K562 (cell line): ENCODE results near the gene PM20D1. TPM values are rescaled to one million over a fixed set of nuclear protein-coding genes. Genes with fewer than 3 reads are reported as not detected.
"Not testable (repeated sequence)": the region's sequence is repeated elsewhere in the genome, so short reads cannot be mapped to it uniquely, and the experiment has no call there.

Experiments used
- ATAC-seq: fragments of 200-7000 bp; cut with Tn5 transposase; 3 replicates; pipeline ENCODE4 v1.9.1; 2020; ENCODE audit warnings: moderate library complexity
- BruUV-seq: library from RNA; stranded (reverse); fragments of 400-500 nt; replicated peaks from 2 replicates; lab custom pipeline; 2021; lab: Mats Ljungman, UMichigan
- CTCF ChIA-PET: fragments of 300-600 bp; formaldehyde crosslinking; extraction: SDS; loops from one replicate; lab custom pipeline; 2021; ENCODE audit warnings: low intra/inter-chr PET ratio; lab: Yijun Ruan, JAX
- POLR2A ChIA-PET: fragments of 300-600, 350-650 bp; sonication (Branson Sonifier 250); formaldehyde crosslinking; extraction: SDS; loops from one replicate; lab custom pipeline; 2021; ENCODE audit warnings: antibody characterized with exemption, inconsistent platforms; lab: Yijun Ruan, JAX
- DNase-seq, 4 experiments: peaks; one replicate each; pipeline versions ENCODE4 v3.0.0 to v3.0.0-alpha.2; 2011 to 2018; ENCODE audit warnings: low spot score in 3 of 4, mixed read lengths in 3 of 4; ENCODE audit errors: extremely low read depth in 1 of 4
- FAIRE-seq: peaks from 2 replicates; lab custom pipeline; 2011; peaks lifted over from hg19 to GRCh38; lab: Jason Lieb, UNC
- H2AFZ ChIP-seq: 2 replicates; pipeline ENCODE4 v1.6.0; 2011; ENCODE audit warnings: low read depth, low read length, control low read depth, inconsistent platforms
- H3K27ac ChIP-seq: fragments of 200-600 bp; 3 replicates; pipeline ENCODE4 v1.8.0; 2011; ENCODE audit warnings: low read depth, mild to moderate bottlenecking, control low read depth, inconsistent platforms, low read length, moderate library complexity, mixed read lengths; ENCODE audit errors: extremely low read depth
- H3K27me3 ChIP-seq, 2 experiments: fragments of 300-600 bp in 1 of 2; 2 replicates in 1 of 2; 3 replicates in 1 of 2; pipeline versions ENCODE4 v1.6.0 to v1.8.0; 2011; ENCODE audit warnings: inconsistent platforms in 2 of 2, low read length in 2 of 2, mild to moderate bottlenecking in 1 of 2, mixed read lengths in 1 of 2, moderate library complexity in 1 of 2; ENCODE audit not compliant: control insufficient read depth in 2 of 2, insufficient read depth in 2 of 2
- H3K36me3 ChIP-seq: fragments of 300-600 bp; 3 replicates; pipeline ENCODE4 v1.8.0; 2011; ENCODE audit warnings: mild to moderate bottlenecking, low read length, inconsistent platforms; ENCODE audit not compliant: control insufficient read depth, insufficient read depth
- H3K4me1 ChIP-seq, 2 experiments: fragments of 200-600 bp in 1 of 2; replicated peaks in 1 of 2; 2 replicates in 1 of 2; 3 replicates in 1 of 2; pipeline versions ENCODE4 v1.5.1 to v1.8.0; 2011; ENCODE audit warnings: inconsistent platforms in 2 of 2, low read length in 2 of 2, mild to moderate bottlenecking in 1 of 2, mixed read lengths in 1 of 2, moderate library complexity in 1 of 2; ENCODE audit not compliant: control insufficient read depth in 2 of 2, insufficient read depth in 2 of 2
- H3K4me2 ChIP-seq: 2 replicates; pipeline ENCODE4 v1.6.1; 2011; ENCODE audit warnings: low read length, control low read depth, inconsistent platforms, mixed read lengths; ENCODE audit not compliant: insufficient read depth
- H3K4me3 ChIP-seq: fragments of 200-600 bp; sonication (generic), shearing (Covaris generic); 2 replicates; pipeline ENCODE4 v1.5.1; 2016; ENCODE audit warnings: control low read depth, inconsistent platforms
- H3K79me2 ChIP-seq: fragments of 200-600 bp; 3 replicates; pipeline ENCODE4 v1.8.0; 2011; ENCODE audit warnings: low read length, inconsistent platforms; ENCODE audit not compliant: control insufficient read depth, insufficient read depth
- H3K9ac ChIP-seq, 2 experiments: 2 replicates each; pipeline versions ENCODE4 v1.6.0 to v1.6.1; 2011; ENCODE audit warnings: low read depth in 2 of 2, low read length in 2 of 2, control low read depth in 1 of 2, inconsistent platforms in 1 of 2, mild to moderate bottlenecking in 1 of 2, mixed read lengths in 1 of 2; ENCODE audit not compliant: insufficient read depth in 1 of 2
- H3K9me1 ChIP-seq: one replicate; pipeline ENCODE4 v1.6.0; 2011; ENCODE audit warnings: inconsistent platforms, mild to moderate bottlenecking, low read length, moderate library complexity; ENCODE audit not compliant: control insufficient read depth, insufficient read depth
- H3K9me3 ChIP-seq: replicated peaks from 2 replicates; pipeline ENCODE4 v1.5.1; 2011; ENCODE audit warnings: low read depth, low read length, inconsistent platforms; ENCODE audit not compliant: control insufficient read depth, insufficient read depth
- H4K20me1 ChIP-seq: replicated peaks from 2 replicates; pipeline ENCODE4 v1.6.1; 2011; ENCODE audit warnings: low read length, inconsistent platforms, mixed read lengths; ENCODE audit not compliant: control insufficient read depth, insufficient read depth
- FOXJ2 ChIP-seq: fragments of 200-800 bp; sonication (Bioruptor generic); IDR thresholded peaks from 2 replicates; pipeline ENCODE4 v1.6.1; 2016; ENCODE audit warnings: missing genetic modification characterization, missing compliant biosample characterization
- FUS ChIP-seq: fragments of 200-400 bp; formaldehyde crosslinking; optimal IDR thresholded peaks from 2 replicates; pipeline ENCODE3; 2017; ENCODE audit warnings: low read depth, low read length
- HDAC3 ChIP-seq: fragments of 450-650 bp; IDR thresholded peaks from 2 replicates; pipeline ENCODE4 v1.6.1; 2018; ENCODE audit warnings: borderline replicate concordance, mild to moderate bottlenecking, moderate library complexity; ENCODE audit not compliant: partially characterized antibody
- IRF2 ChIP-seq: sonication (generic); formaldehyde crosslinking; IDR thresholded peaks from 2 replicates; pipeline ENCODE4 v1.8.1; 2022; ENCODE audit warnings: mild to moderate bottlenecking, missing genetic modification reagents
- KAT7 ChIP-seq: sonication (generic); formaldehyde crosslinking; IDR thresholded peaks from 2 replicates; pipeline ENCODE4 v1.8.0; 2022; ENCODE audit warnings: missing genetic modification reagents, mild to moderate bottlenecking, borderline replicate concordance
- RBM17 ChIP-seq: fragments of 200-400 bp; formaldehyde crosslinking; IDR thresholded peaks from 2 replicates; pipeline ENCODE4 v1.6.1; 2017; ENCODE audit warnings: low read depth, mild to moderate bottlenecking, low read length, borderline replicate concordance
- SIRT6 ChIP-seq: IDR thresholded peaks from one replicate; pipeline ENCODE4 v1.6.1; 2012; ENCODE audit warnings: low read depth, mild to moderate bottlenecking, control low read depth, inconsistent platforms, low read length, moderate library complexity
- SRSF3 ChIP-seq: fragments of 200-400 bp; formaldehyde crosslinking; IDR thresholded peaks from 2 replicates; pipeline ENCODE4 v1.6.1; 2016; ENCODE audit warnings: mild to moderate bottlenecking, low read length, moderate library complexity; ENCODE audit not compliant: insufficient read depth
- SRSF9 ChIP-seq: fragments of 200-400 bp; formaldehyde crosslinking; IDR thresholded peaks from 2 replicates; pipeline ENCODE4 v1.6.1; 2017; ENCODE audit warnings: low read depth, low read length, borderline replicate concordance
- ZNF518B ChIP-seq: fragments of 250-450 bp; sonication (Bioruptor Pico); IDR thresholded peaks from 2 replicates; pipeline ENCODE4 v1.5.0; 2021; ENCODE audit warnings: mild to moderate bottlenecking, moderate library complexity
- WGBS: fragments of 100-300 bp; shearing (Covaris generic); methylation state at CpG from one replicate; pipeline ENCODE4 v1.1.6; 2016; ENCODE audit warnings: low coverage, mixed read lengths; ENCODE audit not compliant: insufficient coverage; ENCODE audit errors: missing lambda C conversion rate; 5-methylcytosine and 5-hydroxymethylcytosine counted together
- in situ Hi-C: fragments of 300-500 bp; cut with MboI; formaldehyde crosslinking; loops from 4 replicates; pipeline ENCODE4 v1.15.0; 2018; ENCODE audit warnings: inconsistent platforms, mixed read lengths
- intact Hi-C: fragments of 100-400 bp; cut with micrococcal nuclease; formaldehyde crosslinking; loops from 2 replicates; pipeline ENCODE4 v1.14.2; 2022
- polyA plus RNA-seq, 8 experiments: library from polyadenylated mRNA; depleted of rRNA in 4 of 8; stranded (reverse) in 5 of 8; unstranded in 3 of 8; fragments of >200 nt; fragmentation: Nextera tagmentation in 2 of 8; fragmentation: Illumina TruSeq in 1 of 8; extraction: Ambion mirVana in 2 of 8; extraction: Trizol in 1 of 8; gene quantifications; 2 replicates each; pipeline versions ENCODE4 v1.2.1 to v1.2.3, GENCODE V29; 2011 to 2014; ENCODE audit warnings: inconsistent platforms in 1 of 8, missing spikeins in 1 of 8
- total RNA-seq, 7 experiments: library from RNA; depleted of rRNA in 6 of 7; stranded (reverse); fragments of >200 nt in 6 of 7; fragmentation: Illumina TruSeq in 2 of 7; extraction: Trizol in 2 of 7; gene quantifications; 2 replicates each; pipeline versions ENCODE4 v1.2.1 to v1.2.3, GENCODE V29; 2011 to 2021; ENCODE audit warnings: low replicate concordance in 1 of 7
- TF ChIP-seq, protein P1 (sequence below): fragments of 450-650 bp; conservative IDR thresholded peaks from 2 replicates; pipeline ENCODE4 v1.6.1; 2016; ENCODE audit warnings: missing genetic modification characterization, low read depth, mild to moderate bottlenecking, control low read depth, missing compliant biosample characterization

The PM20D1 gene
- total and polyA plus RNA-seq, 9 of the 15 experiments (the other 6 are each of a cell fraction or from before 2014, with no cell fraction given): not detected

DNA sequence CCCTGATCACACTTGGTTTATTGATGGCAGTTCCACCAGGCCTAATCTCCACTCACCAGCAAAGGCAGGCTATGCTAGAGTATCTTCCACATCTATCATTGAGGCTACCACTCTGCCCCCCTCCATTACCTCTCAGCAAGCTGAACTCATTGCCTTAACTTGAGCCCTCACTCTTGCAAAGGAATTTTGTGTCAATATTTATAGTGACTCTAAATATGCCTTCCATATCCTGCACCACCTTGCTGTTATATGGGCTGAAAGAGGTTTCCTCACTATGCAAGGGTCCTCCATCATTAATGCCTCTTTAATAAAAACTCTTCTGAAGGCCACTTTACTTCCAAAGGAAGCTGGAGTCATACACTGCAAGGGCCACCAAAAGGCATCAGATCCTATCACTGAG is 23.2 kb upstream of the PM20D1 start:
- not testable (repeated sequence) for FAIRE-seq, H3K4me1 ChIP-seq

GRCh38 chr1:205870236-205870635 is 20.3 kb upstream of the PM20D1 start:
- POLR2A ChIA-PET: no interaction called here
- DNase-seq (no peak), FAIRE-seq (no peak), ATAC-seq (no peak)
- intact Hi-C loops (no loop called here), in situ Hi-C loops (no loop called here)
- Histone ChIP-seq H3K9me1 (no peaks in the 10 kb centered on the region), H3K9ac (no peak overlapping the region), H3K27me3 (peaks cover 5 to 10% of the 10 kb centered on the region in 2 experiments; a peak in 2 of 5 replicates), H3K79me2 (no peaks in the 10 kb centered on the region), H3K4me2 (no peak overlapping the region), H2AFZ (no peak overlapping the region), H3K27ac (no peak overlapping the region), H3K4me1 (no peaks in the 10 kb centered on the region), H3K9me3 (no peaks in the 10 kb centered on the region; the same call in 1 of the 2 replicates), H4K20me1 (no peaks in the 10 kb centered on the region), H3K4me3 (no peak overlapping the region), H3K36me3 (no peaks in the 10 kb centered on the region)
- CTCF ChIA-PET: no interaction called here
- 0% methylated on average over 2 of the region's 2 CpGs for WGBS
- BruUV-seq: no TSS peak
- TF ChIP-seq, protein P1, sequence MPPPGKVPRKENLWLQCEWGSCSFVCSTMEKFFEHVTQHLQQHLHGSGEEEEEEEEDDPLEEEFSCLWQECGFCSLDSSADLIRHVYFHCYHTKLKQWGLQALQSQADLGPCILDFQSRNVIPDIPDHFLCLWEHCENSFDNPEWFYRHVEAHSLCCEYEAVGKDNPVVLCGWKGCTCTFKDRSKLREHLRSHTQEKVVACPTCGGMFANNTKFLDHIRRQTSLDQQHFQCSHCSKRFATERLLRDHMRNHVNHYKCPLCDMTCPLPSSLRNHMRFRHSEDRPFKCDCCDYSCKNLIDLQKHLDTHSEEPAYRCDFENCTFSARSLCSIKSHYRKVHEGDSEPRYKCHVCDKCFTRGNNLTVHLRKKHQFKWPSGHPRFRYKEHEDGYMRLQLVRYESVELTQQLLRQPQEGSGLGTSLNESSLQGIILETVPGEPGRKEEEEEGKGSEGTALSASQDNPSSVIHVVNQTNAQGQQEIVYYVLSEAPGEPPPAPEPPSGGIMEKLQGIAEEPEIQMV (tag): no peak
- no peak for TF ChIP-seq SRSF9
- TF ChIP-seq IRF2: no peak
- no peak for TF ChIP-seq RBM17
- no peak for TF ChIP-seq SRSF3
- no peak for TF ChIP-seq HDAC3
- TF ChIP-seq KAT7: no peak
- TF ChIP-seq ZNF518B (CRISPR knock-in tag): no peak
- TF ChIP-seq FUS: no peak
- TF ChIP-seq FOXJ2 (tag): no peak
- TF ChIP-seq SIRT6: no peak

More for the DNA sequence above, 23.2 kb upstream of the PM20D1 start:
- H3K9ac ChIP-seq, H3K9me3 ChIP-seq, BruUV-seq, H3K4me2 ChIP-seq, in situ Hi-C loops, H3K9me1 ChIP-seq, H4K20me1 ChIP-seq, H3K79me2 ChIP-seq, H3K4me3 ChIP-seq, CTCF ChIA-PET, H3K27me3 ChIP-seq, H3K27ac ChIP-seq, H3K36me3 ChIP-seq, DNase-seq, ATAC-seq, H2AFZ ChIP-seq, intact Hi-C loops: not testable (repeated sequence)
- POLR2A ChIA-PET: interaction anchor here (0.7 kb wide), 1 partner anchor 14 kb away, joined by 4 read pairs; no protein-coding TSS in a partner anchor
